Duodenal mucosa (tissue), 2 donors: ENCODE data around the gene DMD.

Source experiments
- H3K27ac ChIP-seq: one replicate; pipeline ENCODE4 v1.7.0; 2013; ENCODE audit warnings: low read depth, low read length
- H3K27me3 ChIP-seq, 2 donors: one replicate each; pipeline ENCODE4 v1.7.0; 2013; ENCODE audit warnings: low read length in 2 of 2, control low read depth in 1 of 2; ENCODE audit not compliant: insufficient read depth in 2 of 2, control insufficient read depth in 1 of 2
- H3K36me3 ChIP-seq, 2 donors: one replicate each; pipeline ENCODE4 v1.7.0; 2013; ENCODE audit warnings: low read length in 2 of 2, control low read depth in 1 of 2; ENCODE audit not compliant: insufficient read depth in 2 of 2, control insufficient read depth in 1 of 2
- H3K4me1 ChIP-seq, 2 donors: one replicate each; pipeline ENCODE4 v1.7.0; 2013; ENCODE audit warnings: low read length in 2 of 2, control low read depth in 1 of 2; ENCODE audit not compliant: insufficient read depth in 2 of 2, control insufficient read depth in 1 of 2
- H3K4me3 ChIP-seq, 2 donors: one replicate each; pipeline ENCODE4 v1.7.0; 2013; ENCODE audit warnings: low read length in 2 of 2, low read depth in 1 of 2
- H3K9ac ChIP-seq, 2 donors: one replicate each; pipeline ENCODE4 v1.7.0; 2013; ENCODE audit warnings: low read length in 2 of 2, low read depth in 1 of 2
- H3K9me3 ChIP-seq, 2 donors: one replicate each; pipeline ENCODE4 v1.7.0; 2013; ENCODE audit warnings: low read length in 2 of 2, control low read depth in 1 of 2; ENCODE audit not compliant: control insufficient read depth in 1 of 2

DMD gene

DNA sequence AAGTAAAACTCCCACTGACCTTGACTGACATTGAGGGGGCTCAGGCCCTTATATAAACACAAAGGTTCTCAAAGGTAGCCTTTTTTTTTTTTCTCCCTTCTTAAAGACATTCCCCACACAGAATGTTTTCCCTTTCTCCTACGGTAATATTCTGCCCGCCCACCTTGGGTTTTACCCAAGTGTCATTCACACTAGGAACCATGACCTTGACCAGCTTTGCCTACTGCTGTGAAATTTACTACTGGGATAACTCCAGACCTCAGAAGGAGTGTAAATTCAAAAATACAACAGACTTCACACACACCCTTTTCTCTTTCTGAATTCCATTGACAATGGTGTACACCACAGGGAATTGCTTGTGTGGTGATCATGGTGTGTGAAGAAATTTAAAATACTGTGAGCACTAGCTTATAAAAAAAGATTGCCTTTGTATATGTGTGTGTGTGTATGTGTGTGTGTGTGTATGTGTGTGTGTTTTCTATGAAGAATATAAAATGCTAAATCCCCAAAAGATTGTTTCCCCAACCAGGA, 1550.0 kb downstream of the DMD start:
- H3K4me3 ChIP-seq: no peak overlapping the region
- H3K9me3 ChIP-seq: no peaks in the 10 kb centered on the region
- H3K9ac ChIP-seq: no peak overlapping the region
- no peaks in the 10 kb centered on the region for H3K27me3 ChIP-seq
- no peaks in the 10 kb centered on the region for H3K36me3 ChIP-seq
- H3K4me1 ChIP-seq: no peaks in the 10 kb centered on the region
- H3K27ac ChIP-seq: no peak overlapping the region

DNA sequence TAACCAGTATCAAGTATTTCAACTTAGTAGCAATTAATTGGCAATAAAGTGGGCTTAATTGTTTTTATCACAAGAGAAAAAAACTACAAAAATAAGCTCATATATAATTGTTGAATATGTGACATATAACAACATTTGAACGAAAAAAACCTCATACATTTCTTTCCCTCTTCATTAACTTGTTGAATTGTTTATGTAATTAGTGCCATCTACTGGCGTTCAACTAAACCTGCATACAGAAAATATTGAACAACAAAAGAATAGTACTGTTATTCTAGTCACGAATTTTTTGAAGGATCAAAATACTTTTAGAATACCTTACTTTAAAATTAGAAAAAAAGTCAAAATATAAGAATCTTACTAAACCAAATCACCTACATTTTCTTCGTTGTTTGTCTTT, 1553.0 kb downstream of the DMD start:
- no peaks in the 10 kb centered on the region for H3K9me3 ChIP-seq
- H3K27me3 ChIP-seq: no peaks in the 10 kb centered on the region
- H3K4me3 ChIP-seq: no peak overlapping the region
- H3K27ac ChIP-seq: no peak overlapping the region
- H3K36me3 ChIP-seq: no peaks in the 10 kb centered on the region
- no peak overlapping the region for H3K9ac ChIP-seq
- H3K4me1 ChIP-seq: no peaks in the 10 kb centered on the region

DNA sequence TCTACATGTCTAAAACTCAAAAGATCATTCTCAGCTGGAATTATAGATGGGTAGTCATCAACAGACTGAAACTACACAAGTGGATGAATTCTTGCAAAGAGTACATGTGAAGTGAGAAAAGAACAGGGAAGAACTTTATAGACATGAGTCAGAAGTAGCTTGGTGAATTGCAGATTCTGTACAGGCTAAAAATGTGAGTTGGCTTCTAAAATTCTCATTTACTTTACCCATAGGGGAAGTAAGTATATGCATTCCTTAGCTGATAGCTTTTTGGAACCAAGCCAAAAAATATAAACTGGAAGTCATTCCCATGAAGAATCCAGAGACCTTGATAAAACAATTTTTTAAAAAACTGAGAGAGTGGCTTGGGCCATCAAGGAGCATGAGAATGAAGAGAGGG, 1555.3 kb downstream of the DMD start:
- no peak overlapping the region for H3K9ac ChIP-seq
- no peaks in the 10 kb centered on the region for H3K27me3 ChIP-seq
- no peaks in the 10 kb centered on the region for H3K9me3 ChIP-seq
- no peaks in the 10 kb centered on the region for H3K4me1 ChIP-seq
- H3K27ac ChIP-seq: no peak overlapping the region
- H3K4me3 ChIP-seq: no peak overlapping the region
- H3K36me3 ChIP-seq: no peaks in the 10 kb centered on the region

- Histone ChIP-seq H3K4me1 (no peaks in the 10 kb centered on the region), H3K36me3 (no peaks in the 10 kb centered on the region), H3K27ac (no peak overlapping the region), H3K4me3 (no peak overlapping the region), H3K9me3 (no peaks in the 10 kb centered on the region), H3K9ac (no peak overlapping the region), H3K27me3 (no peaks in the 10 kb centered on the region)
Observed at GRCh38 chrX:31653422-31653821, 1557.9 kb downstream of the DMD start.

DNA sequence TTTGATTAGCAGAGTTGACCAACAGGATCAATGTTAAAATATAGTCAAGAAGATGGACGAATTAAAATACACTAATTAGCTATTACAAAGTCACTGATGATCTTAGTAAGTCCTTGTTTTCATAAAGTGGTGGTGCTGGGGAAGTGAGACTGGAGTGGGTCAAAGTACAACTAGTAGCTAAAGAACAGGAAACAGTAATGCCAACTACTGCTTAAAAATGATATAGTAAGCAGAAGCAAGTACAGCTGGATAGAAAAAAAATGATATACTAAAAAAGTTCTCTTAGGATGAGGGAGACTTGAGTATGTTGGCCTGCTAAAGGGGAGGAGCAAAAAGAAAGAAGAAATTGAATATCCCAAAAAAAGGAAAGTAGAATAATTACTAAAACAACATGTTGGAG, 1558.7 kb downstream of the DMD start:
- H3K4me3 ChIP-seq: no peak overlapping the region
- no peak overlapping the region for H3K27ac ChIP-seq
- no peaks in the 10 kb centered on the region for H3K36me3 ChIP-seq
- no peaks in the 10 kb centered on the region for H3K27me3 ChIP-seq
- H3K4me1 ChIP-seq: no peaks in the 10 kb centered on the region
- no peak overlapping the region for H3K9ac ChIP-seq
- no peaks in the 10 kb centered on the region for H3K9me3 ChIP-seq

GRCh38 chrX:31649201-31649600, 1562.1 kb downstream of the DMD start:
- Histone ChIP-seq H3K27me3 (no peaks in the 10 kb centered on the region), H3K9ac (no peak overlapping the region), H3K4me3 (no peak overlapping the region), H3K27ac (no peak overlapping the region), H3K9me3 (no peaks in the 10 kb centered on the region), H3K36me3 (no peaks in the 10 kb centered on the region), H3K4me1 (no peaks in the 10 kb centered on the region)

DNA sequence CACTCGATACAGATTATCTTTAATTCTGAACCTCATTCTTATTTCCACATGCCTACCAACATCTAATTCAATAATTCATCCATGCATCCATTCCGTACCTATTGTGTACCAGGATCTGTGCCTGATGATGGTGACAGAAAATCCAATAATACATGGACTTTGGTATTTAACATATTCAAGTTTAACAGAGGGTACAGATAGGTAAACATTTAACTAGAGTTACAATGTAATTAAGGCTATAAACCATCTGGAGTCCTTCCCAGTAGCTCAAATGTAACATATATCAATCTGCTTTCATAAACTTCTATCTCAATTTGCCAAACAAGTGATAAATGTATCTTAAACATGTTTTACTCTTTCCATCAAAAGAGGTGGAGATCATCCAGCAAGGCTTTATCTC, 1578.0 kb downstream of the DMD start:
- Histone ChIP-seq H3K4me1 (peaks cover 8 to 14% of the 10 kb centered on the region in 2 donors), H3K9me3 (no peaks in the 10 kb centered on the region)

DNA sequence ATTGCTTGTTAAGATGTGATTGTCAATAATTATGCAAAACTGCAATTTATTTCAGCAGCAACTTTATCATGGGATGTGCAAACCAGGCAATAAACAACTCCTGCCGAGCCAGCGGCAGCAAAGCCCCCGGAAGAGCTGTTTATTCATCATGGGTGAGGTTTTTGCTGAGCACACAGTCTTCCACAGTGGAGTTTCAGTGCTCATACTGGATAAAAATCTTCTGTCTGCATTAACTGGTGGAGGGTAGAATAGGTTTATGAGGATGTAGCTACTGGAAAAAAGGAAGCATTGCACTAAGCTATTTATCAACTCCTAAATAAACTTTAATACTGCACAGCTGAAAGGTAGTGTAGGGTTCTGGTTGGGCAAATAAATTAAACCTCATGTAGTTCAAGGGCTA, 1582.2 kb downstream of the DMD start:
- Histone ChIP-seq H3K4me3 (no peak overlapping the region), H3K9ac (no peak overlapping the region), H3K4me1 (peaks cover 8 to 14% of the 10 kb centered on the region in 2 donors), H3K27me3 (no peaks in the 10 kb centered on the region), H3K9me3 (no peaks in the 10 kb centered on the region), H3K36me3 (no peaks in the 10 kb centered on the region), H3K27ac (no peak overlapping the region)

More for the DNA sequence above, 1578.0 kb downstream of the DMD start:
- H3K27me3 ChIP-seq: no peaks in the 10 kb centered on the region
- no peaks in the 10 kb centered on the region for H3K36me3 ChIP-seq
- no peak overlapping the region for H3K4me3 ChIP-seq
- no peak overlapping the region for H3K9ac ChIP-seq
- no peak overlapping the region for H3K27ac ChIP-seq

- no peaks in the 10 kb centered on the region for H3K27me3 ChIP-seq
- H3K27ac ChIP-seq: no peak overlapping the region
- no peak overlapping the region for H3K4me3 ChIP-seq
- H3K9ac ChIP-seq: no peak overlapping the region
- H3K9me3 ChIP-seq: no peaks in the 10 kb centered on the region
- no peaks in the 10 kb centered on the region for H3K4me1 ChIP-seq
- no peaks in the 10 kb centered on the region for H3K36me3 ChIP-seq
Observed at GRCh38 chrX:31609130-31609529, 1602.2 kb downstream of the DMD start.

DNA sequence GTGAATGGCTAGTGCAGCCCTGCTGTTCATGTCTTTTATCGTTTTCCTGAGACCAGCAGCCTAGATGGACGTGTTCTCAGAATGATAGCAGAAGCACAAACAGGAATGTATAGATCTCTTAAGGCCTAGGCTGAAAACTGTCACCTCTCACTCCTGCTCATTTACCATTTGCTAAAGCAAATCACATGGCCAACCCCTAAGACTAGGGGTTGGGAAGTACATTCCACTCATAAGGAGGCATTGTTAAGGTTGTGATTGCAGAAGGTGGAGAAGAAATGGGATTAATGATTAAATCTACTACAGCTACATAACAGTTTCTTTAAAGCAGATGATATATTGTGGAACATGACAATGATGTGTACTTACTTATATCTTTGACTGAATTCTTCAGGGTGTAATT, 1602.7 kb downstream of the DMD start:
- Histone ChIP-seq H3K27me3 (no peaks in the 10 kb centered on the region), H3K9ac (no peak overlapping the region), H3K36me3 (no peaks in the 10 kb centered on the region), H3K4me3 (no peak overlapping the region), H3K27ac (no peak overlapping the region), H3K4me1 (no peaks in the 10 kb centered on the region), H3K9me3 (no peaks in the 10 kb centered on the region)

DNA sequence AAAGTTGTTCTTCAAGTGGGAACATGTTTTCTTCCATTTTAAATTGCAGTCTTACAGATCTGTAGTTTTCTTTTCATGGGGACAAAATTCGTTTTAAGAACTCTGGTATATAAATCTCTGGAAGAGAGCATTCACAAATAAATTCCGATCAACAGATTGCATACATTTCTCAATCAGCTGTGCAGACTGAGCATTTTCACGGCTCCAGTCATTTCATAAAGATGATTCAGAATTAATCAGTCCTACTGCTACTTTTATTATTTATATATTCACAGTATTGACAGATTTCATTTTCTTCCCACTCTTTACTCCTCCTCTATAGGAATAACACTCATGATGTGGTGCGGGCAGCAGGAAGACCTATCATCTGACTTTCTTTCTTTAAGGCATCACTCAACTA, 1604.6 kb downstream of the DMD start:
- no peak overlapping the region for H3K4me3 ChIP-seq
- H3K4me1 ChIP-seq: no peaks in the 10 kb centered on the region
- no peak overlapping the region for H3K9ac ChIP-seq
- H3K36me3 ChIP-seq: no peaks in the 10 kb centered on the region
- H3K9me3 ChIP-seq: no peaks in the 10 kb centered on the region
- no peaks in the 10 kb centered on the region for H3K27me3 ChIP-seq
- H3K27ac ChIP-seq: no peak overlapping the region
